GM13977 (cell line): ENCODE measurements around the gene GRIK4.

ENCODE experiments used
- DNase-seq: peaks from one replicate; pipeline ENCODE4 v3.0.0; 2012; ENCODE audit warnings: low spot score
- CTCF ChIP-seq: IDR thresholded peaks from 2 replicates; pipeline ENCODE4 v1.5.1; 2012; ENCODE audit warnings: mild to moderate bottlenecking, control low read depth; ENCODE audit not compliant: insufficient read depth; ENCODE audit errors: extremely low read depth, missing control alignments
- in situ Hi-C: fragments of 300-500 bp; cut with MboI; formaldehyde crosslinking; loops from one replicate; pipeline ENCODE4 v1.12.0; 2022; ENCODE audit warnings: low sequenced_read_pairs, low pct_unique_long_range_greater_than_20kb, mixed read lengths, inconsistent platforms; ENCODE audit not compliant: unreplicated experiment

Gene GRIK4

GRCh38 chr11:120586072-120586471, 74.5 kb downstream of the GRIK4 start:
- DNase-seq: no peak
- in situ Hi-C loops: no loop called here
- no peak for TF ChIP-seq CTCF

DNA sequence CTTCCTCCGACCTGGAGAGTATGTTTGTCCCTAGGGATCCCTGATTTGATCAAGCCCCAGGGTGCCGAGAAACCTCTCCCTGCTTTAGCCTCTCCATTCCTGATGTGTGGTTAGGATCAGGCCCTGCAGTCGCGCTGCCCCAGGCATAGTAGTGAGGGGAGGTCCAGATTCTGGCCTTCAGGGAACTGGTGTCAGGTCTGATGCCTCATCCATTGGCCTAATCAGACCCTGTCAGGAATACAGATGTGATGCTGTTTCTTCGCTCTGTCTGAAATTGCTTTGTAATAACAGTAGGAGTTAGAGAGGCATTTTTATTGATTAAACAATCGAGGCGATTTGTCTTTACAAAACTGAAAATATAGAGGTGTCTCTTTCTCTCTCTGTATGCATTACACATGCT, 75.2 kb downstream of the GRIK4 start:
- DNase-seq: no peak
- no peak for TF ChIP-seq CTCF
- in situ Hi-C loops: no loop called here

DNA sequence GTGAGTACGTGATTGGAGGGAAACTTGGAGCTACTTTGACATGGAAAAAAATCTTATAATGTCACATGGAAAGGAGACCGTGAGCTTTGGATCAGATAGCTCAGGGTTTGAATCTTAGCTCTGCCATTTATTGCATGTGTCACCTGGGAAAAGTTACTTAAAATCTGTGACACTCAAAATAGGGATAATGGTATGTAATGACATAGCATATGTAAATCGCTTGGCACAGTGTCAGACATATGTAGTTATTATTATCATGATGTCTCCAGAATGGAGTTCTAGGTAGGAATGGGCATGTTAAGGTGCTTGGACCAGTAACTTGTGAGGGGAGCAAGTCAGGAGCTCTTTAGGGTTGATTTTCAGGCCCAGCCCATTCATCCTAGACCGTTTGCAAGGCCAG, 75.8 kb downstream of the GRIK4 start:
- DNase-seq: no peak
- in situ Hi-C loops: no loop called here
- no peak for TF ChIP-seq CTCF

DNA sequence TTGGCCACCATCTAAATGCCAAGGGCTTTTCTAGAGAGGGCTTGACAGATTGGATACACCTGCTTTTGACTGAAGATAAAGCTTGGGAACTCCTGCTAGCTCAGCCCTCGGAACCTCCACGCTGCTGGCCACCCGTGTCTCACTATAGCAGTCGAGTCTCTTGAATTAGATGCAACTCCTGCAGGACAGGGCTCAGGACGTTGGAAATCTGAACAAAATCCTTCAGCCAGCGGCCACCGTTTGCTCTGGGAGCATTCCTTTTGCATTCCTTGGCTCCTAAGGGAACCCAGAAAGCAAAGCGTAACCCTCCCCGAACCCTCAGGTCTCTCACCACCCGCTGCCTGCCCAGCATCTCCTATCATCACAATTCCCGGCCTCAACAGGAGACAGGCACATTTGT, 77.8 kb downstream of the GRIK4 start:
- in situ Hi-C loops: no loop called here
- DNase-seq: no peak

GRCh38 chr11:120590472-120590871, 78.9 kb downstream of the GRIK4 start:
- no peak for DNase-seq
- in situ Hi-C loops: no loop called here
- no peak for TF ChIP-seq CTCF

More for the DNA sequence above, 77.8 kb downstream of the GRIK4 start:
- no peak for TF ChIP-seq CTCF

GRCh38 chr11:120594746-120595145, 83.2 kb downstream of the GRIK4 start:
- in situ Hi-C loops: no loop called here
- no peak for DNase-seq
- TF ChIP-seq CTCF: no peak

DNA sequence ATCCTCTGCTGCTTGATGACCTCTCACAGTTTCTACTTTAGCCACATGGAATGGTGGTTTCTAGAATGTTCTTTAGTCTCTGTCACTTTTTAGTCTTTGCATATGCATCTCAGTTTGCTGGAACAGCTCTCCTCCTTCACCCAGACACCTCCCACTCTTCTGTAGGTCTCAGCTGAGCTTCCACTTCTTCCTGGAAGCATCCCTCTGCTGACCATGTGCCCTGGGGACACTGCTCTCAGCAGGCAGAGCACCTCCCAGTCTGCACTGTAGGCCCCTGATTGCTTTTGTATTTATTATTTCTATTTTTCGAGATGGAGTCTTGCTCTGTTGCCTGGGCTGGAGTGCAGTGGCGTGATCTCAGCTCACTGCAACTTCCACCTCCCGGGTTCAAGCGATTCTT, 84.0 kb downstream of the GRIK4 start:
- no peak for TF ChIP-seq CTCF
- in situ Hi-C loops: no loop called here
- DNase-seq: no peak
